ENCODE measurements around the gene NELFE. TPM values are rescaled to one million over a fixed set of nuclear protein-coding genes. Genes with fewer than 3 reads are reported as not detected.
A peak's percentile ranks its signal among the peaks of the same experiment; 100 is the strongest.

Gene NELFE
- total and polyA plus RNA-seq, 2 of the 13 experiments (the other 11 are each of a cell fraction or from before 2014, with no cell fraction given): 51.3 to 69.8 TPM

DNA sequence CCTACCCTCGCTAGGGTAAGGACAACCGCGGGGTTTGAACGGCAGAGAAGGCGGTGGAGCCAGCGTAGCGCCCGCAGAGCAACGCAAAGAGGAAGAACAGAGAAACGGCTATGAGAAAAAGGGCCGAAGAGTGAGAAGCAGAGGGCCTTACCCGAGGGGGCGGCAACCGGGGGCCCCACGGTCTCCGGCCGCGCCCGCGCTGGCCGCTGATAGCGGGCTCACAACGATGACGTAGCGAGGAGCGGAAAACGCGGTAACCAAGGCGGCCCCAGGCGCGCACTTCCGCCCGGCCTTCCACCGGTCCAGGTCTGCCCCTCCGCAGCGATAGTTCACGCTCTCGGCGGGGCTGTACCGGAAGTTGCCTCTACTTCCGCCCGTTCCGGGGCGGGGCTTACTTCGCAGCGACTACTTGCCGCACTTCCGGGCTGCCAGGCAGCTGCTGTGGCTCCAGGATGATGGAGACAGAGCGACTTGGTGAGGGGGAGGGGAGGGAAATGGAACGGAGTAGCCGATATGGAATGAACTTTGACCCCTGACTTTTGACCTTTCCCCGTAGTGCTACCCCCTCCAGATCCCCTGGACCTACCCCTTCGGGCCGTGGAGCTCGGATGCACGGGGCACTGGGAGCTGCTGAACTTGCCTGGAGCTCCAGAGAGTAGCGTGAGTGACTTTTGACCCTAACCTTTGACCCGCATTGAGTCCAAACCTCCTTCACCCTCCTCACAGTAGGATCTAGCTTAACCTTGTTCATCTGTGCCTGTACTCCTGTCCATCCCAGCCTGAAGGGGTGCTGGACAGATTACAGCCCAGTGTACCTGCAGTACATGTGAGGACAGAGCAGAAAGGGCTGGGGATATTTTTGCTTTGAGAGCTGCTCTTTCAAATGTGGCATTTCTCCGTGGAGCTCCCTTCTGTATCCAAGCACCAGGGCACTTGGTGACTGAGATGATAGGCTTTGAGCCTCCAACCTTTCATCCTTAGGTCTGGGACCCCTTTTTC, at the start of gene NELFE, which contains the start of gene SKIC2 (continued):
- TF ChIP-seq ZNF790 (CRISPR knock-in tag; IDR thresholded peaks at IDR 0.05; ENCODE audit: borderline replicate concordance) (peak; percentile 93), SOX13 (IDR thresholded peaks at IDR 0.05) (no peak), SOX13 (CRISPR knock-in tag; conservative IDR thresholded peaks at IDR 0.05 in 1 of 2, IDR thresholded peaks at IDR 0.05 in 1 of 2) (peak in 1 of 2 experiments; percentile 57; a peak in 2 of 4 replicates), SYNCRIP (IDR thresholded peaks at IDR 0.05; ENCODE audit: insufficient read depth, low read depth, low read length) (no peak), NR1H2 (CRISPR knock-in tag; IDR thresholded peaks at IDR 0.05; ENCODE audit: borderline replicate concordance, low read depth) (0 out of 2 replicates have a peak, but pooled peaks have one; percentile 10), SRSF1 (optimal IDR thresholded peaks at IDR 0.05; ENCODE audit: low read depth, low read length) (peak; percentile 95), MEF2D (CRISPR knock-in tag; IDR thresholded peaks at IDR 0.05) (peak; percentile 79; the same call in 1 of the 2 replicates), ZNF674 (CRISPR knock-in tag; IDR thresholded peaks at IDR 0.05; ENCODE audit: low read depth) (0 out of 2 replicates have a peak, but pooled peaks have one; percentile 64), PHF21A (CRISPR knock-in tag; IDR thresholded peaks at IDR 0.05) (peak; percentile 78)
- TF ChIP-seq, protein P1, sequence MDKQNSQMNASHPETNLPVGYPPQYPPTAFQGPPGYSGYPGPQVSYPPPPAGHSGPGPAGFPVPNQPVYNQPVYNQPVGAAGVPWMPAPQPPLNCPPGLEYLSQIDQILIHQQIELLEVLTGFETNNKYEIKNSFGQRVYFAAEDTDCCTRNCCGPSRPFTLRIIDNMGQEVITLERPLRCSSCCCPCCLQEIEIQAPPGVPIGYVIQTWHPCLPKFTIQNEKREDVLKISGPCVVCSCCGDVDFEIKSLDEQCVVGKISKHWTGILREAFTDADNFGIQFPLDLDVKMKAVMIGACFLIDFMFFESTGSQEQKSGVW (CRISPR knock-in tag; IDR thresholded peaks at IDR 0.05; ENCODE audit: borderline replicate concordance): no peak; the same call in 1 of the 2 replicates
- TF ChIP-seq, protein P2, sequence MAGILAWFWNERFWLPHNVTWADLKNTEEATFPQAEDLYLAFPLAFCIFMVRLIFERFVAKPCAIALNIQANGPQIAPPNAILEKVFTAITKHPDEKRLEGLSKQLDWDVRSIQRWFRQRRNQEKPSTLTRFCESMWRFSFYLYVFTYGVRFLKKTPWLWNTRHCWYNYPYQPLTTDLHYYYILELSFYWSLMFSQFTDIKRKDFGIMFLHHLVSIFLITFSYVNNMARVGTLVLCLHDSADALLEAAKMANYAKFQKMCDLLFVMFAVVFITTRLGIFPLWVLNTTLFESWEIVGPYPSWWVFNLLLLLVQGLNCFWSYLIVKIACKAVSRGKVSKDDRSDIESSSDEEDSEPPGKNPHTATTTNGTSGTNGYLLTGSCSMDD (CRISPR knock-in tag; IDR thresholded peaks at IDR 0.05): no peak
- TF ChIP-seq, protein P3, sequence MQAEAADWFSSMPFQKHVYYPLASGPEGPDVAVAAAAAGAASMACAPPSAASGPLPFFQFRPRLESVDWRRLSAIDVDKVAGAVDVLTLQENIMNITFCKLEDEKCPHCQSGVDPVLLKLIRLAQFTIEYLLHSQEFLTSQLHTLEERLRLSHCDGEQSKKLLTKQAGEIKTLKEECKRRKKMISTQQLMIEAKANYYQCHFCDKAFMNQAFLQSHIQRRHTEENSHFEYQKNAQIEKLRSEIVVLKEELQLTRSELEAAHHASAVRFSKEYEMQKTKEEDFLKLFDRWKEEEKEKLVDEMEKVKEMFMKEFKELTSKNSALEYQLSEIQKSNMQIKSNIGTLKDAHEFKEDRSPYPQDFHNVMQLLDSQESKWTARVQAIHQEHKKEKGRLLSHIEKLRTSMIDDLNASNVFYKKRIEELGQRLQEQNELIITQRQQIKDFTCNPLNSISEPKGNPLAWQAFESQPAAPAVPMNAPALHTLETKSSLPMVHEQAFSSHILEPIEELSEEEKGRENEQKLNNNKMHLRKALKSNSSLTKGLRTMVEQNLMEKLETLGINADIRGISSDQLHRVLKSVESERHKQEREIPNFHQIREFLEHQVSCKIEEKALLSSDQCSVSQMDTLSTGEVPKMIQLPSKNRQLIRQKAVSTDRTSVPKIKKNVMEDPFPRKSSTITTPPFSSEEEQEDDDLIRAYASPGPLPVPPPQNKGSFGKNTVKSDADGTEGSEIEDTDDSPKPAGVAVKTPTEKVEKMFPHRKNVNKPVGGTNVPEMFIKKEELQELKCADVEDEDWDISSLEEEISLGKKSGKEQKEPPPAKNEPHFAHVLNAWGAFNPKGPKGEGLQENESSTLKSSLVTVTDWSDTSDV (CRISPR knock-in tag; IDR thresholded peaks at IDR 0.05): no peak
- TF ChIP-seq, protein P4, sequence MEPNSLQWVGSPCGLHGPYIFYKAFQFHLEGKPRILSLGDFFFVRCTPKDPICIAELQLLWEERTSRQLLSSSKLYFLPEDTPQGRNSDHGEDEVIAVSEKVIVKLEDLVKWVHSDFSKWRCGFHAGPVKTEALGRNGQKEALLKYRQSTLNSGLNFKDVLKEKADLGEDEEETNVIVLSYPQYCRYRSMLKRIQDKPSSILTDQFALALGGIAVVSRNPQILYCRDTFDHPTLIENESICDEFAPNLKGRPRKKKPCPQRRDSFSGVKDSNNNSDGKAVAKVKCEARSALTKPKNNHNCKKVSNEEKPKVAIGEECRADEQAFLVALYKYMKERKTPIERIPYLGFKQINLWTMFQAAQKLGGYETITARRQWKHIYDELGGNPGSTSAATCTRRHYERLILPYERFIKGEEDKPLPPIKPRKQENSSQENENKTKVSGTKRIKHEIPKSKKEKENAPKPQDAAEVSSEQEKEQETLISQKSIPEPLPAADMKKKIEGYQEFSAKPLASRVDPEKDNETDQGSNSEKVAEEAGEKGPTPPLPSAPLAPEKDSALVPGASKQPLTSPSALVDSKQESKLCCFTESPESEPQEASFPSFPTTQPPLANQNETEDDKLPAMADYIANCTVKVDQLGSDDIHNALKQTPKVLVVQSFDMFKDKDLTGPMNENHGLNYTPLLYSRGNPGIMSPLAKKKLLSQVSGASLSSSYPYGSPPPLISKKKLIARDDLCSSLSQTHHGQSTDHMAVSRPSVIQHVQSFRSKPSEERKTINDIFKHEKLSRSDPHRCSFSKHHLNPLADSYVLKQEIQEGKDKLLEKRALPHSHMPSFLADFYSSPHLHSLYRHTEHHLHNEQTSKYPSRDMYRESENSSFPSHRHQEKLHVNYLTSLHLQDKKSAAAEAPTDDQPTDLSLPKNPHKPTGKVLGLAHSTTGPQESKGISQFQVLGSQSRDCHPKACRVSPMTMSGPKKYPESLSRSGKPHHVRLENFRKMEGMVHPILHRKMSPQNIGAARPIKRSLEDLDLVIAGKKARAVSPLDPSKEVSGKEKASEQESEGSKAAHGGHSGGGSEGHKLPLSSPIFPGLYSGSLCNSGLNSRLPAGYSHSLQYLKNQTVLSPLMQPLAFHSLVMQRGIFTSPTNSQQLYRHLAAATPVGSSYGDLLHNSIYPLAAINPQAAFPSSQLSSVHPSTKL (CRISPR knock-in tag; IDR thresholded peaks at IDR 0.05): peak; percentile 68
- TF ChIP-seq, protein P5, sequence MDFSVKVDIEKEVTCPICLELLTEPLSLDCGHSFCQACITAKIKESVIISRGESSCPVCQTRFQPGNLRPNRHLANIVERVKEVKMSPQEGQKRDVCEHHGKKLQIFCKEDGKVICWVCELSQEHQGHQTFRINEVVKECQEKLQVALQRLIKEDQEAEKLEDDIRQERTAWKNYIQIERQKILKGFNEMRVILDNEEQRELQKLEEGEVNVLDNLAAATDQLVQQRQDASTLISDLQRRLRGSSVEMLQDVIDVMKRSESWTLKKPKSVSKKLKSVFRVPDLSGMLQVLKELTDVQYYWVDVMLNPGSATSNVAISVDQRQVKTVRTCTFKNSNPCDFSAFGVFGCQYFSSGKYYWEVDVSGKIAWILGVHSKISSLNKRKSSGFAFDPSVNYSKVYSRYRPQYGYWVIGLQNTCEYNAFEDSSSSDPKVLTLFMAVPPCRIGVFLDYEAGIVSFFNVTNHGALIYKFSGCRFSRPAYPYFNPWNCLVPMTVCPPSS (IDR thresholded peaks at IDR 0.05): no peak
- TF ChIP-seq, protein P6, sequence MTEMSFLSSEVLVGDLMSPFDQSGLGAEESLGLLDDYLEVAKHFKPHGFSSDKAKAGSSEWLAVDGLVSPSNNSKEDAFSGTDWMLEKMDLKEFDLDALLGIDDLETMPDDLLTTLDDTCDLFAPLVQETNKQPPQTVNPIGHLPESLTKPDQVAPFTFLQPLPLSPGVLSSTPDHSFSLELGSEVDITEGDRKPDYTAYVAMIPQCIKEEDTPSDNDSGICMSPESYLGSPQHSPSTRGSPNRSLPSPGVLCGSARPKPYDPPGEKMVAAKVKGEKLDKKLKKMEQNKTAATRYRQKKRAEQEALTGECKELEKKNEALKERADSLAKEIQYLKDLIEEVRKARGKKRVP (CRISPR knock-in tag; IDR thresholded peaks at IDR 0.05): peak in 1 of 2 experiments; percentile 51; a peak in 1 of 4 replicates
